NCI-H128 (cell line): Measurements from ENCODE around the gene ARTN.

ENCODE experiments used
- DNase-seq: peaks from one replicate; lab custom pipeline; 2025; ENCODE audit not compliant: unreplicated experiment; lab: John Stamatoyannopoulos, UW

ARTN gene

GRCh38 chr1:43983253-43983899, 49.8 kb downstream of the ARTN start:
- DNase-seq: no peak

DNA sequence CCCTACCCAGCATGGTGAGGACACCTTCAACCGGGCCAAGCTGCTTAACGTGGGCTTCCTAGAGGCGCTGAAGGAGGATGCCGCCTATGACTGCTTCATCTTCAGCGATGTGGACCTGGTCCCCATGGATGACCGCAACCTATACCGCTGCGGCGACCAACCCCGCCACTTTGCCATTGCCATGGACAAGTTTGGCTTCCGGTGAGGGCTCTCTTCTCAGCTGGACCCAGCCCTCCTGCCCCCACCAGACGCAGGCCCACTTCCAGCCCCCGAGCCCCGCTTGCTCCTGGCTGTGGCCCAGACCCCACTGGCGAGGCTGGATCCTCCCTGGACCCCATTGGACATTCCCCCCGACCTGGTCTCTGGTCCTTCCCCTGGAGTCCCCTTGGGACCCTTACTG, 51.3 kb downstream of the ARTN start:
- no peak for DNase-seq

- no peak for DNase-seq
Observed at GRCh38 chr1:43985984-43986595, 52.5 kb downstream of the ARTN start.

- no peak for DNase-seq
Observed at GRCh38 chr1:43986712-43987111, 53.1 kb downstream of the ARTN start.
